GM12892 (cell line): ENCODE measurements around the gene VPS8.

Source experiments
- POLR2AphosphoS5 ChIP-seq: IDR thresholded peaks from 2 replicates; pipeline ENCODE4 v1.6.1; 2011; ENCODE audit warnings: low read depth, low read length, control low read depth
- TAF1 ChIP-seq: IDR thresholded peaks from 2 replicates; pipeline ENCODE4 v1.6.1; 2011; ENCODE audit warnings: low read depth, mild to moderate bottlenecking, control low read depth, low read length, borderline replicate concordance

DNA sequence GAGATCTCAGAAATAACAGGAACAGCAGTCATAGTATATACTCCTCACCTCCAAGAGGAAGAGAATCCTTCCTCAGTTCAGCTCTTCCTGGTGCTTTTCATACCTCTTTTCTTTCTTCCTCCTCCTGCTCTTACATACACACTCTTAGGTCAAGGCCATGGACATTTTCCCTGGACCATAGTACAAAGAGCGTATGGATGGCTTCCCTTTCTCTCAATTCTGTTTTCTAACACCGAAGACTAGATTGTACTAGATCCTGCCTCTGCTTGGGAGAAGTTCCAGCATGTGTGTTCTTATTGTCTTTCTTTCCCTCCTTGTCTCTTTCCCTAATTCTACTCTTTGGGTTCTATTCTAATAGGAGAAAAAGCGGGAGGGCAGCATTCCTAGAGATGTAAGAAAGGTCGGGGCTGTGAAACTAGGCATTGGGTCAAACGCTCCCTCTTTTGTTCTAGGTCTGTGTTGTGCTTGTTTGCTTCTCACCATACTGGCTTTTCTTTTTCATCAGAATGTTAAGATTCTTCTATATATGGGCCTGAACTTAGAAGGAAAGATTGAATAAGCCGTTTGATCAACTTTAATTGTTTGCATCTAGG lies 77.4 kb downstream of the VPS8 start:
- TF ChIP-seq TAF1 = no peak
- no peak for TF ChIP-seq POLR2AphosphoS5
